ENCODE data around the gene EPC1.
"Not testable (repeated sequence)": the region's sequence is repeated elsewhere in the genome, so short reads cannot be mapped to it uniquely, and the experiment has no call there.

Gene EPC1

DNA sequence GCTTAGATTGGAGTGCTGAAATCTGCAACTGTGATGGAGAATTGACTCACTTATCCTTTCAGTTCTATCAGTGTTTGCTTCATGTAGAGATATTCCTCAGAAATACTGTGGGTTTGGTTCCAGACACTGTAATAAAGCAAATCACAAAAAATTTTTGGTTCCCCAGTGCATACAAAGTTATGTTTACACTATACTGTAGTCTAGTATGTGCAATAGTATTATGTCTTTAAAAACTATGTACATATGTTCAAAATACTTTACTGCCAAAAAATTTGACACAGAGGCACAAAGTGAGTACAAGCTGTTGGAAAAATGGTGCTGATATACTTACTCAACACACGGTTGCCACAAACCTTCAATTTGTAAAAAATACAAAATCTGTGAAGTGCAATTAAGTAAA is 112.5 kb downstream of the EPC1 start:
- no peak for ATAC-seq
- no peak for DNase-seq

- DNase-seq, ATAC-seq: not testable (repeated sequence)
These were observed 113.6 kb downstream of the EPC1 start for GRCh38 chr10:32233375-32233774.

- no peak for DNase-seq
- no peak for ATAC-seq
These were observed 114.6 kb downstream of the EPC1 start for GRCh38 chr10:32232378-32232777.

GRCh38 chr10:32229788-32230187 is 117.2 kb downstream of the EPC1 start:
- DNase-seq, ATAC-seq: not testable (repeated sequence)

GRCh38 chr10:32229170-32229569 is 117.8 kb downstream of the EPC1 start:
- no peak for ATAC-seq
- no peak for DNase-seq

DNA sequence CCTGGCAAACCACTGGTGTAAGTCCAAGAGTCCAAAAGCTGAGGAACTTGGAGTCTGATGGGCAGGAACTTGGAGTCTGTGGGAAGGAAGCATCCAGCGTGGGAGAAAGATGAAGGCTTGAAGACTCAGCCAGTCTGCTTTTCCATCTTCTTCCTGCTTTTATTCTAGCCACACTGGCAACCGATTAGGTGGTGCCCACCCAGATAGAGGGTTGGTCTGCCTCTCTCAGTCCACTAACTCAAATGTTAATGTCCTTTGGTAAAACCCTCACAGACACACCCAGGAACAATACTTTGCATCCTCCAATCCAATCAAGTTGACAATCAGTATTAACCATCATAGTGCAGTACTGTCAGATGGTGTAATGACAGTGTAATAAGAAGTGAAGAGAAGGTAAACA is 119.2 kb downstream of the EPC1 start:
- ATAC-seq (no peak), DNase-seq (no peak)

DNA sequence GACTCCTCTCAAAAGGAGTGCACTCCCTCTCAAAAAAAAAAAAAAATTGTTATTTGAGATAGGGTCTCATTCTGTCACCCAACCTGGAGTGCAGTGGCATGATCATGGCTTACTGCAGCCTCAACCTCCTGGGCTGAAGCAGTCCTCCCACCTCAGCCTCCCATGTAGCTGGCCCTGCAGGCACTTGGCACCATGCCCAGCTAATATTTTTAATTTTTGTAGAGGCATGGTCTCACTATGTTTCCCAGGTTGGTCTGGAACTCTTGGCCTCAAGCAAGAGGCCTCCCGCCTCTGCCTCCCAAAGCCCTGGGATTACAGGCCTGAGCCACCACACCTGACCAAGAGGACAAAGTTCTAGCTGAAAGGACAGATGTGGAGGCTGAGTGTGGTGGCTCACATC is 120.3 kb downstream of the EPC1 start:
- DNase-seq (no peak), ATAC-seq (no peak)

DNA sequence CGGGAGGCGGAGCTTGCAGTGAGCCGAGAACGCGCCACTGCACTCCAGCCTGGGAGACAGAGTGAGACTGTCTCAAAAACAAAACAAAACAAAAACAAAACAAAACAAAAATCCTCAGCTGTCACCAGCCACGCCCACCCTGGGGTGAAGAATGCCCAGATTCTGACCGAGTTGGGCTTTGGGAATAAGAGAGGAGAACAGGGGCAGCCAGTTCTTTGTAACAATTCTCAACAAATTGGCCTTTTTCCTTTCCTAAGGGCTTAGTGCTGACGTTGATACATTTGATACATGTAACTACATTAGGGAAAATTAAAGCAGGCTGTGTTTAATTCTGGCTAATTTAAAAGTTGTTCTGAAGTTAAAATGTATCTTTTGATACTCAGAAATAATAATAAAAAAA is 121.0 kb downstream of the EPC1 start:
- DNase-seq (no peak), ATAC-seq (no peak)

DNA sequence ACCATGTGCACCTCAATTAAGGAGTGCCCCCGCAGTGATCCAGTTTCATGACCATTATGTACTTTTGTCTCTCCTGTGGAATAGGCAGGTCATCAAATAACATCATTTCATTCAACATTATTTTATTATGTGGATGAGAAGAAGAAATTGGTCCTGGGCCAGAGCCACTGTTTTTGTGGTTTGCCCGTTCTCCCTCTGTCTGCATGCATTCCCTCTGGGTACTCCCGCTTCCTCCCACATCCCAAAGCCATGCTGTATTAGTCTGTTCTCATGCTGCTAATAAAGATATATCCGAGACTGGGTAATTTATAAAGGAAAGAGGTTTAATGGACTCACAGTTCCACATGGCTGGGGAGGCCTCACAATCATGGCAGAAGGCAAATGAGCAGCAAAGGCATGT is 124.6 kb downstream of the EPC1 start:
- DNase-seq, ATAC-seq: not testable (repeated sequence)

DNA sequence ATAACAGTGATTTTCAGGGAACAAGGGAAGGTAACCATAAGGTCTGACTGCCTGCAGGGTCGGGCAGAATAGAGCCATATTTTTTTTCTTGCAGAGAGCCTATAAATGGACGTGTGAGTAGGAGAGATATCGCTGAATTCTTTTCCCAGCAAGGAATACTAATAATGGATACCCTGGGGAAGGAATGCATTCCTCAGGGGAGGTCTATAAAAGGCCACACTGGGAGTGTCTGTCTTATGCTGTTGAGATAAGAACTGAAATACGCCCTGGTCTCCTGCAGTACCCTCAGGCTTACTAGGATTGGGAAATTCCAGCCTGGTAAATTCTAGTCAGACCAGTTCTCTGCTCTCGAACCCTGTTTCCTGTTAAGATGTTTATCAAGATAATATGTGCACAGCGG is 127.8 kb downstream of the EPC1 start:
- not testable (repeated sequence) for ATAC-seq, DNase-seq

DNA sequence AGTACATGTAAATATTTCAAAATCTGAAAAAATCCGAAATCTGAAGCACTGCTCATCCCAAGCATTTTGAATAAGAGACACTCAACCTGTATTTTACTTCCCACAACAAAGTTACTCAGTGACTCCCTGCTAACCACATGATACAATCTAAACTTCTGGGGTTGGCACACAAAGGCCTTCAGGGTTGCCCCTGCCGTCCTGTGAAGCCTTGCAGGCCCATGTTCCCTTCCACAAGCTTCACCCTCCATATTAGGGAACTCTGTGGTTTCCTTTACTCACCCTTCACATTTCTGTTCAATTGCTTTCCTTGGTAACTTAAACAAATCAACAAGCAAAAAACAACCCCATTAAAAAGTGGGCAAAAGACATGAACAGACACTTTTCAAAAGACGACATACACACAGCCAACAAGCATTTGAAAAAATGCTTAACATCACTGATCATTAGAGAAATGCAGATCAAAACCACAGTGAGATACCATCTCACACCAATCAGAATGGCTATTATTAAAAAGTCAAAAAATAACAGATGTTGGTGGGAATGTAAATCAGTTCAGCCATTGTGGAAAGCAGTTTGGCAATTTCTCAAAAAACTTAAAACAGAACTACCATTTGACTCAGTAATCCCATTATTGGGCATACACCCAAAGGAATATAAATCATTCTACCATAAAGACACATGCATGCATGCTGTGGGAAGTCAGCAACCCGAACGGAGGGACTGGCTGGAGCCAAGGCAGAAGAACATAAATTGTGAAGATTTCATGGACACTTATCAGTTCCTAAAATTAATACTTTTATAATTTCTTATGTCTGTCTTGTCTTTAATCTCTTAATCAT is 128.5 kb downstream of the EPC1 start:
- ATAC-seq, result not testable (repeated sequence)

More for the DNA sequence above, 128.5 kb downstream of the EPC1 start:
- DNase-seq, result not testable (repeated sequence)

Data from stimulated activated naive CD8-positive, alpha-beta T cell treated with anti-CD3 and anti-CD28 coated beads, Interleukin-15, Interleukin-2, amounts not matched to agents 100 U/mL and 50 U/mL, for 24 hours (primary cell).